HG03060 (cell line): ENCODE measurements around the gene PPP1R37.
A peak's percentile ranks its signal among the peaks of the same experiment; 100 is the strongest.

Source experiments
- ATAC-seq: cut with Tn5 transposase; IDR thresholded peaks from one replicate; pipeline ENCODE4 v1.9.1; 2021; ENCODE audit warnings: low read depth, moderate number of reproducible peaks; ENCODE audit not compliant: unreplicated experiment

The PPP1R37 gene

GRCh38 chr19:45133661-45134060 lies 40.7 kb downstream of the PPP1R37 start:
- no peak for ATAC-seq

GRCh38 chr19:45135176-45135885 lies 42.4 kb downstream of the PPP1R37 start:
- no peak for ATAC-seq

- ATAC-seq: no peak
Observed at GRCh38 chr19:45136507-45137178, 43.7 kb downstream of the PPP1R37 start.

GRCh38 chr19:45137179-45137761 lies 44.3 kb downstream of the PPP1R37 start:
- ATAC-seq: peak; percentile 44

- no peak for ATAC-seq
Observed at GRCh38 chr19:45138303-45138751, 45.3 kb downstream of the PPP1R37 start.

- ATAC-seq: no peak
Observed at GRCh38 chr19:45139286-45140143, 46.5 kb downstream of the PPP1R37 start.

GRCh38 chr19:45140144-45140503 lies 47.1 kb downstream of the PPP1R37 start:
- ATAC-seq: no peak

GRCh38 chr19:45140533-45140932 lies 47.6 kb downstream of the PPP1R37 start:
- ATAC-seq: no peak

GRCh38 chr19:45141203-45141900 lies 48.4 kb downstream of the PPP1R37 start:
- ATAC-seq: no peak

- no peak for ATAC-seq
Observed at GRCh38 chr19:45142016-45142725, 49.2 kb downstream of the PPP1R37 start.

- ATAC-seq: no peak
Observed at GRCh38 chr19:45142726-45143110, 49.7 kb downstream of the PPP1R37 start.

- ATAC-seq: no peak
Observed at GRCh38 chr19:45144431-45145269, 51.7 kb downstream of the PPP1R37 start.

- ATAC-seq: no peak
Observed at GRCh38 chr19:45145270-45146189, 52.6 kb downstream of the PPP1R37 start.

GRCh38 chr19:45146251-45146650 lies 53.3 kb downstream of the PPP1R37 start:
- no peak for ATAC-seq

GRCh38 chr19:45146741-45147205 lies 53.8 kb downstream of the PPP1R37 start:
- ATAC-seq: no peak

GRCh38 chr19:45147835-45148676 lies 55.1 kb downstream of the PPP1R37 start:
- ATAC-seq: no peak

GRCh38 chr19:45149129-45149528 lies 56.1 kb downstream of the PPP1R37 start:
- no peak for ATAC-seq
